Sigmoid colon (tissue), 7 donors: ENCODE results near the gene KRTAP20-1. TPM values are rescaled to one million over a fixed set of nuclear protein-coding genes. Genes with fewer than 3 reads are reported as not detected.

ENCODE experiments used
- DNase-seq: peaks from one replicate; pipeline ENCODE4 v3.0.0-alpha.2; 2019
- H3K27ac ChIP-seq, 4 donors: fragments of 200-600 bp; sonication (generic); one replicate each; pipeline ENCODE4 v1.5.1; 2016 to 2019; ENCODE audit warnings: mild to moderate bottlenecking in 1 of 4
- H3K27me3 ChIP-seq, 3 donors: fragments of 200-600 bp; sonication (generic); one replicate each; pipeline ENCODE4 v1.5.1; 2019; ENCODE audit warnings: mild to moderate bottlenecking in 1 of 3
- H3K36me3 ChIP-seq, 4 donors: fragments of 200-600 bp; sonication (generic); one replicate each; pipeline ENCODE4 v1.5.1; 2016 to 2019
- H3K4me1 ChIP-seq, 4 donors: fragments of 200-600 bp; sonication (generic); one replicate each; pipeline ENCODE4 v1.5.1; 2017 to 2019
- H3K4me3 ChIP-seq, 4 donors: fragments of 200-600 bp; sonication (generic); one replicate each; pipeline ENCODE4 v1.5.1; 2017 to 2019; ENCODE audit warnings: mild to moderate bottlenecking in 2 of 4, moderate library complexity in 1 of 4
- H3K9me3 ChIP-seq, 4 donors: fragments of 200-600 bp in 3 of 4; sonication (generic) in 3 of 4; one replicate each; pipeline versions ENCODE4 v1.5.1 to v1.6.1; 2013 to 2019
- CTCF ChIP-seq, 4 experiments: fragments of 450-650 bp in 3 of 4; fragments of 200-600 bp in 1 of 4; IDR thresholded peaks; one replicate each; pipeline ENCODE4 v1.5.1; 2016 to 2019; ENCODE audit warnings: antibody characterized with exemption in 4 of 4, mild to moderate bottlenecking in 3 of 4, moderate library complexity in 2 of 4
- EP300 ChIP-seq, 4 donors: sonication (generic); formaldehyde crosslinking; IDR thresholded peaks; one replicate each; pipeline ENCODE4 v1.6.1; 2017; ENCODE audit warnings: antibody characterized with exemption in 4 of 4
- POLR2A ChIP-seq, 2 donors: fragments of 450-650 bp; IDR thresholded peaks; one replicate each; pipeline ENCODE4 v1.6.1; 2016; ENCODE audit warnings: antibody characterized with exemption in 2 of 2, mild to moderate bottlenecking in 2 of 2, moderate library complexity in 2 of 2
- POLR2AphosphoS5 ChIP-seq, 4 donors: sonication (generic); formaldehyde crosslinking; IDR thresholded peaks; one replicate each; pipeline ENCODE4 v1.6.1; 2017; ENCODE audit warnings: antibody characterized with exemption in 4 of 4
- WGBS, 2 donors: extraction: QIAGEN DNeasy Blood & Tissue Kit; methylation state at CpG; one replicate each; pipeline ENCODE4 v1.1.7; 2013; 5-methylcytosine and 5-hydroxymethylcytosine counted together
- intact Hi-C: fragments of 100-400 bp; cut with DNase I; formaldehyde crosslinking; loops from one replicate; pipeline ENCODE4 v1.15.1; 2023
- polyA plus RNA-seq, 3 donors: library from polyadenylated mRNA; stranded (reverse); fragments of 200-250 nt; gene quantifications; one replicate each; pipeline ENCODE4 v1.2.3, GENCODE V29; 2013
- small RNA-seq, 3 donors: library from RNA; depleted of rRNA; stranded (forward); fragments of <200 nt; gene quantifications; one replicate each; pipeline ENCODE3, GENCODE V24; 2016
- total RNA-seq, 4 donors: library from RNA; depleted of rRNA; stranded (reverse); fragments of >200 nt; gene quantifications; one replicate each; pipeline ENCODE4 v1.1.0, GENCODE V29; 2016
- donor health status: healthy with polysubstance abuse.
- donor health status: Bipolar disorder and iron deficiency.
- donor health status: healthy.

Gene KRTAP20-1
- total and polyA plus RNA-seq, 7 donors, result not detected

- intact Hi-C loops, result no loop called here
- 86 to 95% methylated on average over 3 of the region's 3 CpGs for WGBS, 2 donors
Measured at GRCh38 chr21:30638686-30639085, 22.5 kb downstream of the KRTAP20-1 start.

GRCh38 chr21:30642564-30642963 lies 26.3 kb downstream of the KRTAP20-1 start, which contains the start of gene KRTAP20-3:
KRTAP20-3 (plus strand) TSS chr21:30642864.
- TF ChIP-seq EP300 (IDR thresholded peaks at IDR 0.05) (no peak), POLR2AphosphoS5 (IDR thresholded peaks at IDR 0.05) (no peak), CTCF (IDR thresholded peaks at IDR 0.05) (no peak), POLR2A (IDR thresholded peaks at IDR 0.05) (no peak)
- Histone ChIP-seq H3K36me3 (no peaks in the 10 kb centered on the region), H3K4me3 (no peak within 1 kb of the TSS), H3K27ac (no peak within 1 kb of the TSS), H3K4me1 (no peaks in the 10 kb centered on the region), H3K9me3 (no peaks in the 10 kb centered on the region), H3K27me3 (no peaks in the 10 kb centered on the region)
- intact Hi-C loops, result no loop called here
- WGBS, 2 donors, result 89 to 93% methylated on average over 2 of the region's 2 CpGs
- DNase-seq, result no peak

More at GRCh38 chr21:30638686-30639085, 22.5 kb downstream of the KRTAP20-1 start:
- Histone ChIP-seq H3K27me3 (no peaks in the 10 kb centered on the region), H3K4me1 (no peaks in the 10 kb centered on the region), H3K9me3 (no peaks in the 10 kb centered on the region), H3K27ac (no peak overlapping the region), H3K4me3 (no peak overlapping the region), H3K36me3 (no peaks in the 10 kb centered on the region)
- TF ChIP-seq EP300 (IDR thresholded peaks at IDR 0.05), result no peak
- no peak for TF ChIP-seq CTCF (IDR thresholded peaks at IDR 0.05)
- no peak for TF ChIP-seq POLR2AphosphoS5 (IDR thresholded peaks at IDR 0.05)
- TF ChIP-seq POLR2A (IDR thresholded peaks at IDR 0.05), result no peak
- DNase-seq, result no peak

- no peaks in the 10 kb centered on the region for H3K9me3 ChIP-seq
- 74 to 82% methylated on average over 1 of the region's 1 CpG for WGBS, 2 donors
- no peak for DNase-seq
Measured at GRCh38 chr21:30646904-30647414, 30.7 kb downstream of the KRTAP20-1 start.

GRCh38 chr21:30652891-30653290 lies 36.7 kb downstream of the KRTAP20-1 start:
- intact Hi-C loops, result no loop called here
- Histone ChIP-seq H3K4me1 (no peaks in the 10 kb centered on the region), H3K9me3 (no peaks in the 10 kb centered on the region), H3K27me3 (no peaks in the 10 kb centered on the region), H3K27ac (no peak overlapping the region), H3K36me3 (no peaks in the 10 kb centered on the region), H3K4me3 (no peak overlapping the region)
- DNase-seq, result no peak
- TF ChIP-seq POLR2A (IDR thresholded peaks at IDR 0.05) (no peak), EP300 (IDR thresholded peaks at IDR 0.05) (no peak), CTCF (IDR thresholded peaks at IDR 0.05) (no peak), POLR2AphosphoS5 (IDR thresholded peaks at IDR 0.05) (no peak)

More at GRCh38 chr21:30646904-30647414, 30.7 kb downstream of the KRTAP20-1 start:
- H3K27me3 ChIP-seq, result no peaks in the 10 kb centered on the region
- H3K4me3 ChIP-seq, result no peak overlapping the region
- intact Hi-C loops, result no loop called here
- no peak for TF ChIP-seq POLR2AphosphoS5 (IDR thresholded peaks at IDR 0.05)
- no peak for TF ChIP-seq POLR2A (IDR thresholded peaks at IDR 0.05)
- no peak for TF ChIP-seq EP300 (IDR thresholded peaks at IDR 0.05)
- no peak for TF ChIP-seq CTCF (IDR thresholded peaks at IDR 0.05)
- H3K27ac ChIP-seq, result no peak overlapping the region
- no peaks in the 10 kb centered on the region for H3K4me1 ChIP-seq
- H3K36me3 ChIP-seq, result no peaks in the 10 kb centered on the region

Small RNA genes lying within 50 kb of the gene (small RNA-seq; reads per million reads assigned to genes)
- 0 reads per million in 3 donors for gene KRTAP20-1
- 0 reads per million in 3 donors for gene KRTAP20-3
- 0 reads per million in 3 donors for gene KRTAP20-4
- 0 reads per million in 3 donors for gene KRTAP22-1
- gene KRTAP22-2, result 0 reads per million in 3 donors

Other genes with a start within 250 kb of the KRTAP20-1 start
- not detected for gene KRTAP13-2, start 244.2 kb upstream of the KRTAP20-1 start, total RNA-seq
- gene KRTAP13-2, start 244.2 kb upstream of the KRTAP20-1 start, polyA plus RNA-seq, result 1 to 10 TPM; 1.8 to 6.0 (median 2.4) TPM
- gene KRTAP13-1, start 220.4 kb upstream of the KRTAP20-1 start, total RNA-seq, result not detected
- not detected for gene KRTAP13-1, start 220.4 kb upstream of the KRTAP20-1 start, polyA plus RNA-seq
- not detected for gene KRTAP13-3, start 190.5 kb upstream of the KRTAP20-1 start, total RNA-seq
- gene KRTAP13-3, start 190.5 kb upstream of the KRTAP20-1 start, polyA plus RNA-seq, result not detected
- not detected for gene KRTAP13-4, start 186.2 kb upstream of the KRTAP20-1 start, total RNA-seq
- not detected for gene KRTAP13-4, start 186.2 kb upstream of the KRTAP20-1 start, polyA plus RNA-seq
- gene KRTAP15-1, start 176.2 kb upstream of the KRTAP20-1 start, total RNA-seq, result not detected
- not detected for gene KRTAP15-1, start 176.2 kb upstream of the KRTAP20-1 start, polyA plus RNA-seq
- gene KRTAP19-1, start 136.1 kb upstream of the KRTAP20-1 start, total RNA-seq, result not detected
- gene KRTAP19-1, start 136.1 kb upstream of the KRTAP20-1 start, polyA plus RNA-seq, result not detected
- not detected for gene KRTAP19-2, start 129.0 kb upstream of the KRTAP20-1 start, total RNA-seq
- gene KRTAP19-2, start 129.0 kb upstream of the KRTAP20-1 start, polyA plus RNA-seq, result not detected
- not detected for gene KRTAP19-3, start 124.4 kb upstream of the KRTAP20-1 start, total RNA-seq
- gene KRTAP19-3, start 124.4 kb upstream of the KRTAP20-1 start, polyA plus RNA-seq, result not detected
- gene KRTAP19-4, start 119.3 kb upstream of the KRTAP20-1 start, total RNA-seq, result not detected
- not detected for gene KRTAP19-4, start 119.3 kb upstream of the KRTAP20-1 start, polyA plus RNA-seq
- not detected for gene KRTAP19-5, start 114.3 kb upstream of the KRTAP20-1 start, total RNA-seq
- gene KRTAP19-5, start 114.3 kb upstream of the KRTAP20-1 start, polyA plus RNA-seq, result not detected
- not detected for gene KRTAP19-6, start 74.6 kb upstream of the KRTAP20-1 start, total RNA-seq
- not detected for gene KRTAP19-6, start 74.6 kb upstream of the KRTAP20-1 start, polyA plus RNA-seq
- not detected for gene KRTAP19-7, start 55.1 kb upstream of the KRTAP20-1 start, total RNA-seq
- not detected for gene KRTAP19-7, start 55.1 kb upstream of the KRTAP20-1 start, polyA plus RNA-seq
- gene KRTAP22-2, start 26.0 kb upstream of the KRTAP20-1 start, total RNA-seq, result not detected
- gene KRTAP22-2, start 26.0 kb upstream of the KRTAP20-1 start, polyA plus RNA-seq, result not detected
- gene KRTAP6-3, start 24.0 kb upstream of the KRTAP20-1 start, total RNA-seq, result not detected
- not detected for gene KRTAP6-3, start 24.0 kb upstream of the KRTAP20-1 start, polyA plus RNA-seq
- not detected for gene KRTAP6-2, start 17.5 kb upstream of the KRTAP20-1 start, total RNA-seq
- gene KRTAP6-2, start 17.5 kb upstream of the KRTAP20-1 start, polyA plus RNA-seq, result not detected
- gene KRTAP22-1, start 15.3 kb upstream of the KRTAP20-1 start, total RNA-seq, result not detected
- gene KRTAP22-1, start 15.3 kb upstream of the KRTAP20-1 start, polyA plus RNA-seq, result not detected
- not detected for gene KRTAP6-1, start 2.5 kb upstream of the KRTAP20-1 start, total RNA-seq
- gene KRTAP6-1, start 2.5 kb upstream of the KRTAP20-1 start, polyA plus RNA-seq, result not detected
- gene KRTAP20-4, start 4.2 kb downstream of the KRTAP20-1 start, total RNA-seq, result not detected
- not detected for gene KRTAP20-4, start 4.2 kb downstream of the KRTAP20-1 start, polyA plus RNA-seq
- gene KRTAP20-2, start 18.8 kb downstream of the KRTAP20-1 start, total RNA-seq, result not detected
- not detected for gene KRTAP20-2, start 18.8 kb downstream of the KRTAP20-1 start, polyA plus RNA-seq
- not detected for gene KRTAP20-3, start 26.4 kb downstream of the KRTAP20-1 start, total RNA-seq
- gene KRTAP20-3, start 26.4 kb downstream of the KRTAP20-1 start, polyA plus RNA-seq, result not detected
- gene KRTAP21-3, start 102.4 kb downstream of the KRTAP20-1 start, total RNA-seq, result not detected
- gene KRTAP21-3, start 102.4 kb downstream of the KRTAP20-1 start, polyA plus RNA-seq, result not detected
- not detected for gene KRTAP21-2, start 130.8 kb downstream of the KRTAP20-1 start, total RNA-seq
- not detected for gene KRTAP21-2, start 130.8 kb downstream of the KRTAP20-1 start, polyA plus RNA-seq
- not detected for gene KRTAP21-1, start 139.0 kb downstream of the KRTAP20-1 start, total RNA-seq
- not detected for gene KRTAP21-1, start 139.0 kb downstream of the KRTAP20-1 start, polyA plus RNA-seq
- not detected for gene KRTAP8-1, start 196.8 kb downstream of the KRTAP20-1 start, total RNA-seq
- gene KRTAP8-1, start 196.8 kb downstream of the KRTAP20-1 start, polyA plus RNA-seq, result not detected
- not detected for gene KRTAP7-1, start 213.3 kb downstream of the KRTAP20-1 start, total RNA-seq
- not detected for gene KRTAP7-1, start 213.3 kb downstream of the KRTAP20-1 start, polyA plus RNA-seq